H1 (cell line): ENCODE results near the gene ZC3H7B. TPM values are rescaled to one million over a fixed set of nuclear protein-coding genes. Genes with fewer than 3 reads are reported as not detected.
A peak's percentile ranks its signal among the peaks of the same experiment; 100 is the strongest.

ENCODE experiments used
- TAF1 ChIP-seq: IDR thresholded peaks from 2 replicates; pipeline ENCODE4 v1.6.1; 2011; ENCODE audit warnings: mild to moderate bottlenecking, low read depth, low read length
- polyA plus RNA-seq, 7 experiments: library from polyadenylated mRNA; depleted of rRNA in 3 of 7; stranded (reverse) in 5 of 7; unstranded in 2 of 7; fragments of >200 nt in 5 of 7; fragments of 200-250 nt in 2 of 7; gene quantifications; 1 replicate in 5 of 7; 2 replicates in 1 of 7; 4 replicates in 1 of 7; pipeline versions ENCODE4 v1.2.1 to v1.2.3, GENCODE V29; 2011 to 2013; ENCODE audit warnings: missing spikeins in 2 of 7, mixed read lengths in 2 of 7
- total RNA-seq: library from RNA; stranded (reverse); fragmentation: NEBNext Ultra II Directional; extraction: Animal tissue kit (Norgen Biotek cat#: 25700); gene quantifications from 2 replicates; pipeline ENCODE4 v1.2.1, GENCODE V29; 2021

Gene ZC3H7B
- total and polyA plus RNA-seq, 2 of the 8 experiments (the other 6 are each of a cell fraction or from before 2014, with no cell fraction given): 35.5 to 78.6 TPM

GRCh38 chr22:41360126-41360525 lies 58.8 kb downstream of the ZC3H7B start (continued):
- peak; percentile 35; the same call in 1 of the 2 replicates for TF ChIP-seq TAF1
